Prostate gland (tissue), 2 donors: Measurements from ENCODE around the gene RBKS.

Experiments used
- CTCF ChIP-seq, 4 experiments: fragments of 200-600 bp in 2 of 4; fragments of 450-650 bp in 2 of 4; sonication (generic) in 2 of 4; IDR thresholded peaks; 1 replicate in 3 of 4; 2 replicates in 1 of 4; pipeline ENCODE4 v1.5.1; 2016 to 2019; ENCODE audit warnings: antibody characterized with exemption in 4 of 4, mild to moderate bottlenecking in 2 of 4, moderate library complexity in 2 of 4
- POLR2A ChIP-seq: fragments of 450-650 bp; IDR thresholded peaks from one replicate; pipeline ENCODE4 v1.6.1; 2016; ENCODE audit warnings: antibody characterized with exemption, mild to moderate bottlenecking
- POLR2AphosphoS5 ChIP-seq: sonication (generic); formaldehyde crosslinking; IDR thresholded peaks from one replicate; pipeline ENCODE4 v1.6.1; 2017; ENCODE audit warnings: antibody characterized with exemption

GRCh38 chr2:27878825-27879224 lies 11.4 kb downstream of the RBKS start:
- TF ChIP-seq POLR2A (no peak), CTCF (IDR thresholded peaks at IDR 0.05) (no peak), POLR2AphosphoS5 (no peak)
